Measurements from ENCODE around the gene PIN1. TPM values are rescaled to one million over a fixed set of nuclear protein-coding genes. Genes with fewer than 3 reads are reported as not detected.

The PIN1 gene
- total RNA-seq, 1 donor from 2014 or later: 98.4 TPM

DNA sequence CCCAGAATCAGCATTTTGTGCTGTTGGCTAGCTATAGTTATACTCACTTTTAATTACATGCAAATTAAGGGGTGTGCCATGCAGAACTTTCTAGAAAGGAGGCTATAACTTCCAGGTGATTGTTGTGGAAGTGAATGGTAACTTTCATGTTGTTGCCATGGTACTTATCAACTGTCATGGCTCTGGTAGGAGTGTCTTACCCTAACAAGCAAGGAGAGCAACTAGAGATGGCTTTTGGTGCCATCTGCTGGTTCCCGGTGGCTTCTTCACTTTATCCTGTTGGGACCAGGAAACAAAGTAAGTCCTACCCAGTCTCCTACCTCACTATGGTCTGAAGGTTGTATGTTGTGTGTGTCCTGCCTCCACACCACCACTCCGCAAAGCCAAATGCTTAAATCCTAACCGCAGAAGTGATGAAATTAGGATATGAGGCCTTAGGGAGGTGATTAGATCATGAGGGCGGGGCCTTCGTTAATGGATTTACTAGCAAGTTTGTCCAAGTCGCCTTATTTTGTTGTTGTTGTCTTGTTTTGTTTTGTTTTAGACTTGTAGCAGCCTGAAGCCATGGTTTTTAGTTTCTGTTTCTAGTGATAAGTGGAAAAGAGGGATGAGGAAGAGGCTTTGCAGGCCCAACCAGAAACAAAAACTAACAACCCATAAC, 38.9 kb upstream of the PIN1 start:
- peak; percentile 87 for TF ChIP-seq CTCF (IDR thresholded peaks at IDR 0.05; ENCODE audit: borderline replicate concordance)
- intact Hi-C loops (cut with micrococcal nuclease): loop anchor here (5.0 to 10.0 kb wide), 2 partner anchors 169 to 591 kb away; no protein-coding TSS in a partner anchor
- H3K4me1 ChIP-seq: peaks cover 13% of the 10 kb centered on the region
- DNase-seq: peak; percentile 77
- H3K36me3 ChIP-seq: no peaks in the 10 kb centered on the region
- no peak overlapping the region for H3K4me3 ChIP-seq
- H3K27ac ChIP-seq (replicated peaks): peak overlapping the region; percentile 42
- no peaks in the 10 kb centered on the region for H3K27me3 ChIP-seq (ENCODE audit: low read depth)
- no peaks in the 10 kb centered on the region for H3K9me3 ChIP-seq (replicated peaks)

- Histone ChIP-seq H3K4me1 (peaks cover 8% of the 10 kb centered on the region), H3K27me3 (ENCODE audit: low read depth) (no peaks in the 10 kb centered on the region), H3K4me3 (no peak overlapping the region), H3K9me3 (replicated peaks) (no peaks in the 10 kb centered on the region), H3K27ac (replicated peaks) (no peak overlapping the region), H3K36me3 (no peaks in the 10 kb centered on the region)
- no peak for DNase-seq
- TF ChIP-seq CTCF (IDR thresholded peaks at IDR 0.05; ENCODE audit: borderline replicate concordance): no peak
- intact Hi-C loops (cut with micrococcal nuclease): loop anchor here (5.0 to 10.0 kb wide), 2 partner anchors 171 to 593 kb away; no protein-coding TSS in a partner anchor
Measured at GRCh38 chr19:9797871-9798270, 37.2 kb upstream of the PIN1 start.

DNA sequence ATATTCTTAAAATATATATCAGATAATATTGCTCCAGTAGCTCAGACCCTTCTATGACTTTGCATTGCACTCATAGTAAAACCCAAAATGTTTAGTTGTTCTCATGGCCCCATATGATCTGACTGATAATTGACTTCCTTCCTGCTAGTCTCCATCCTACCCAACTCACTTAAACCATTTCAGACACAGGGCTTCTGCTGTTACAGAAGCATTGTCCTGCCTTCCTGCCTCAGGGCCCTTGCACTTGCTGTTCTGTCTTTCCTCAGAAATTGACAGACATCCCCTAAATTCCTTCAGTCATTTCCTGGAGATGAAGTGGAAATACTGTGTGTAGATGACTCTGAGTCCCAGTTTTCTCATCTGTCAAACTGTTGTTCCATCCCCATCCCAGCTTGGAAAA, 36.0 kb upstream of the PIN1 start:
- no peak for DNase-seq

GRCh38 chr19:9801976-9802375, 33.1 kb upstream of the PIN1 start:
- H3K36me3 ChIP-seq: peaks cover 11% of the 10 kb centered on the region
- no peaks in the 10 kb centered on the region for H3K4me1 ChIP-seq
- no peaks in the 10 kb centered on the region for H3K27me3 ChIP-seq (ENCODE audit: low read depth)
- no peak overlapping the region for H3K27ac ChIP-seq (replicated peaks)
- H3K9me3 ChIP-seq (replicated peaks): no peaks in the 10 kb centered on the region
- no peak overlapping the region for H3K4me3 ChIP-seq
- DNase-seq: no peak
- no peak for TF ChIP-seq CTCF (IDR thresholded peaks at IDR 0.05; ENCODE audit: borderline replicate concordance)
- intact Hi-C loops (cut with micrococcal nuclease): no loop called here

More for the DNA sequence above, 36.0 kb upstream of the PIN1 start:
- Histone ChIP-seq H3K9me3 (replicated peaks) (no peaks in the 10 kb centered on the region), H3K4me1 (peaks cover 4% of the 10 kb centered on the region), H3K36me3 (no peaks in the 10 kb centered on the region), H3K27me3 (ENCODE audit: low read depth) (no peaks in the 10 kb centered on the region), H3K27ac (replicated peaks) (no peak overlapping the region), H3K4me3 (no peak overlapping the region)
- intact Hi-C loops (cut with micrococcal nuclease): loop anchor here (5.0 to 10.0 kb wide), 2 partner anchors 172 to 594 kb away; no protein-coding TSS in a partner anchor
- no peak for TF ChIP-seq CTCF (IDR thresholded peaks at IDR 0.05; ENCODE audit: borderline replicate concordance)

DNA sequence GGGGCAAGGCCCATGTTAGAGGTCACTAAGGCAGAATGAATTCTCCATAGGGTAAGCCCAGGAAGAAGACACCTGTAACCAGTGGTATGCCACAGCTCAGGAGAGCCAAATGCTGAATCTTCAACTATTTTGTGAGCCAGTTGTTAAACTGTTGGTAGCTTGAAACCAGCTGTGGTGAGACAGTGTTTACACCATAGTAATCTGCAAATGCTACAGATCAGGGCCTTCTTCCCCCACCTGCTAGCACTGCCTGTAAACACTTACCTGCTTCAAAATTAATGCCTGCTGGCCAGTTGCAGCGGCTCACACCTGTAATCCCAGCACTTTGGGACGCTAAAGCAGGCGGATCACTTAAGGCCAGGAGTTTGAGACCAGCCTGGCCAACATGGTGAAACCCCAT, 28.3 kb upstream of the PIN1 start:
- Histone ChIP-seq H3K4me1 (no peaks in the 10 kb centered on the region), H3K36me3 (peaks cover 52% of the 10 kb centered on the region), H3K27me3 (ENCODE audit: low read depth) (no peaks in the 10 kb centered on the region), H3K9me3 (replicated peaks) (no peaks in the 10 kb centered on the region), H3K4me3 (no peak overlapping the region), H3K27ac (replicated peaks) (no peak overlapping the region)
- DNase-seq: no peak
- intact Hi-C loops (cut with micrococcal nuclease): no loop called here
- TF ChIP-seq CTCF (IDR thresholded peaks at IDR 0.05; ENCODE audit: borderline replicate concordance): no peak
